Vagina (tissue), 2 donors: ENCODE data around the gene FN1. TPM values are rescaled to one million over a fixed set of nuclear protein-coding genes. Genes with fewer than 3 reads are reported as not detected.

Experiments
- DNase-seq, 2 donors: peaks; one replicate each; pipeline ENCODE4 v3.0.0-alpha.2; 2017; ENCODE audit errors: extremely low spot score in 2 of 2
- H3K27ac ChIP-seq: fragments of 200-600 bp; sonication (generic); one replicate; pipeline ENCODE4 v1.5.1; 2019
- H3K27me3 ChIP-seq: fragments of 200-600 bp; sonication (generic); one replicate; pipeline ENCODE4 v1.5.1; 2019
- H3K36me3 ChIP-seq, 2 donors: fragments of 200-600 bp; sonication (generic); one replicate each; pipeline ENCODE4 v1.5.1; 2017 to 2019
- H3K4me1 ChIP-seq: fragments of 200-600 bp; sonication (generic); one replicate; pipeline ENCODE4 v1.5.1; 2019
- H3K4me3 ChIP-seq, 2 donors: fragments of 200-600 bp; sonication (generic); 1 replicate in 1 of 2; 2 replicates in 1 of 2; pipeline ENCODE4 v1.5.1; 2016 to 2019
- H3K9me3 ChIP-seq: fragments of 200-600 bp; sonication (generic); one replicate; pipeline ENCODE4 v1.5.1; 2019
- POLR2A ChIP-seq, 2 donors: fragments of 450-650 bp; IDR thresholded peaks; one replicate each; pipeline ENCODE4 v1.6.1; 2017; ENCODE audit warnings: antibody characterized with exemption in 2 of 2, mild to moderate bottlenecking in 2 of 2, moderate library complexity in 2 of 2
- POLR2AphosphoS5 ChIP-seq, 2 donors: sonication (generic); formaldehyde crosslinking; IDR thresholded peaks; one replicate each; pipeline ENCODE4 v1.9.0; 2017; ENCODE audit warnings: antibody characterized with exemption in 2 of 2, mild to moderate bottlenecking in 2 of 2, low read depth in 1 of 2; ENCODE audit not compliant: insufficient read depth in 1 of 2
- intact Hi-C: fragments of 100-400 bp; cut with DNase I; formaldehyde crosslinking; loops from one replicate; pipeline ENCODE4 v1.15.1; 2023
- total RNA-seq: library from RNA; depleted of rRNA; stranded (reverse); fragments of >200 nt; gene quantifications from one replicate; pipeline ENCODE4 v1.2.3, GENCODE V29; 2016
- TF ChIP-seq, protein P1 (sequence below), 3 experiments: fragments of 450-650 bp in 2 of 3; fragments of 200-600 bp in 1 of 3; sonication (generic) in 1 of 3; IDR thresholded peaks; one replicate each; pipeline ENCODE4 v1.5.1; 2017 to 2019; ENCODE audit warnings: antibody characterized with exemption in 3 of 3, mild to moderate bottlenecking in 2 of 3, moderate library complexity in 2 of 3

Gene FN1
- total RNA-seq, 1 donor from 2014 or later = 292 TPM

DNA sequence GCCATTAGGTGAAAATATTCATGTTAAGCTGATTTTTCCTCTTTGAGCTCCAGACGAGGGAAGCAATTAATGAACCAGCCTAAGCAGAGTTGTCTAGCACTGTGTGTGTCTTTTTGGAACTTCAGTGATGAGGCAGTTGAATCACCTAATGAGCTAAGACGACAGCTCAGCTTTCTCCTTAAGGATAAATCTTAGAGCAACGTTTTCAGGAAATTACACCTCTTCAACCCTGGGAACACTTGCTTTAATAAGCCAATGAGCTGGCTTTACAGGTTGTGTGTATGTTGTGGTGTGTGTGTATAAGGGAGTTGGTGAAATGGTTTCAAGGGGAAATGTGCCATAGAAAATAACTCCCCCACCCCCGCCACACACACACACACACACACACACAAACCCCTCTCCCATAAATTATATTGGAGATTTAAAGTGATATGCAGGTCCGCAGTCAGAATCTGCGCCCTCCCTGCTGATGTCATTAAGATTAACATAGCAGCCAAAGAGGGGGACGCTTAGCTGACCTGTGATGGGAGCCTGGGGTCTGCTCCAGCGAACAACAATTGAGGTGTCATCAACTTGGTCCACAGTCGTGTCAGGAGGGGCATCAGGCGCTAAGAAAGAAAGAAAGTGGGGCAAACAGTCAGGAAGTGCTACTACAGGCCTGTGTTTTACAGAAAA lies 28.1 kb downstream of the FN1 start:
- Histone ChIP-seq H3K9me3 (no peaks in the 10 kb centered on the region), H3K4me3 (no peak overlapping the region), H3K4me1 (peaks cover 2% of the 10 kb centered on the region), H3K27ac (no peak overlapping the region), H3K27me3 (no peaks in the 10 kb centered on the region), H3K36me3 (peaks cover 0 to 5% of the 10 kb centered on the region in 2 donors)
- TF ChIP-seq POLR2AphosphoS5 (IDR thresholded peaks at IDR 0.05; ENCODE audit: insufficient read depth in 1 of 2, low read depth in 1 of 2) (no peak), POLR2A (IDR thresholded peaks at IDR 0.05) (no peak)
- TF ChIP-seq, protein P1, sequence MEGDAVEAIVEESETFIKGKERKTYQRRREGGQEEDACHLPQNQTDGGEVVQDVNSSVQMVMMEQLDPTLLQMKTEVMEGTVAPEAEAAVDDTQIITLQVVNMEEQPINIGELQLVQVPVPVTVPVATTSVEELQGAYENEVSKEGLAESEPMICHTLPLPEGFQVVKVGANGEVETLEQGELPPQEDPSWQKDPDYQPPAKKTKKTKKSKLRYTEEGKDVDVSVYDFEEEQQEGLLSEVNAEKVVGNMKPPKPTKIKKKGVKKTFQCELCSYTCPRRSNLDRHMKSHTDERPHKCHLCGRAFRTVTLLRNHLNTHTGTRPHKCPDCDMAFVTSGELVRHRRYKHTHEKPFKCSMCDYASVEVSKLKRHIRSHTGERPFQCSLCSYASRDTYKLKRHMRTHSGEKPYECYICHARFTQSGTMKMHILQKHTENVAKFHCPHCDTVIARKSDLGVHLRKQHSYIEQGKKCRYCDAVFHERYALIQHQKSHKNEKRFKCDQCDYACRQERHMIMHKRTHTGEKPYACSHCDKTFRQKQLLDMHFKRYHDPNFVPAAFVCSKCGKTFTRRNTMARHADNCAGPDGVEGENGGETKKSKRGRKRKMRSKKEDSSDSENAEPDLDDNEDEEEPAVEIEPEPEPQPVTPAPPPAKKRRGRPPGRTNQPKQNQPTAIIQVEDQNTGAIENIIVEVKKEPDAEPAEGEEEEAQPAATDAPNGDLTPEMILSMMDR (IDR thresholded peaks at IDR 0.05) = no peak
- DNase-seq = no peak
- intact Hi-C loops = no loop called here

DNA sequence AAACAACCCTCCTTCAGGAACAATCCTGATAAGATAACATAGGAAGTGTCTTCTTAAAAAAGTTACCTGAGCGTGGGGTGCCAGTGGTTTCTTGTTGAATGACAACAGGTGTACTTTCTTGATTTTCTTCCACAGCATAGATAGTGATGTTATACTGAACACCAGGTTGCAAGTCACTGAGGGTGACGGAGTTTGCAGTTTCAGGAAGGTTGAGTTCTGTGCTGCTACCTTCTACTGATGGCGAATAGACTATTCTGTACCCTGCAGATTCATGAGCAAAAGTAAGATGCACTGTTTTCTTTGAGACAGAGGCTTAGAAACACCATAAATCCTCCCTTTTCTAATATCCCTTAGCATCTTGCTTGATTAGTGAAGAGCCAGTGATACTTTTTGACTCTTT lies 28.8 kb downstream of the FN1 start:
- TF ChIP-seq POLR2AphosphoS5 (IDR thresholded peaks at IDR 0.05; ENCODE audit: insufficient read depth in 1 of 2, low read depth in 1 of 2) (no peak), POLR2A (IDR thresholded peaks at IDR 0.05) (no peak)
- TF ChIP-seq, protein P1 (IDR thresholded peaks at IDR 0.05) = no peak
- Histone ChIP-seq H3K27me3 (no peaks in the 10 kb centered on the region), H3K36me3 (peaks cover 0 to 5% of the 10 kb centered on the region in 2 donors)

DNA sequence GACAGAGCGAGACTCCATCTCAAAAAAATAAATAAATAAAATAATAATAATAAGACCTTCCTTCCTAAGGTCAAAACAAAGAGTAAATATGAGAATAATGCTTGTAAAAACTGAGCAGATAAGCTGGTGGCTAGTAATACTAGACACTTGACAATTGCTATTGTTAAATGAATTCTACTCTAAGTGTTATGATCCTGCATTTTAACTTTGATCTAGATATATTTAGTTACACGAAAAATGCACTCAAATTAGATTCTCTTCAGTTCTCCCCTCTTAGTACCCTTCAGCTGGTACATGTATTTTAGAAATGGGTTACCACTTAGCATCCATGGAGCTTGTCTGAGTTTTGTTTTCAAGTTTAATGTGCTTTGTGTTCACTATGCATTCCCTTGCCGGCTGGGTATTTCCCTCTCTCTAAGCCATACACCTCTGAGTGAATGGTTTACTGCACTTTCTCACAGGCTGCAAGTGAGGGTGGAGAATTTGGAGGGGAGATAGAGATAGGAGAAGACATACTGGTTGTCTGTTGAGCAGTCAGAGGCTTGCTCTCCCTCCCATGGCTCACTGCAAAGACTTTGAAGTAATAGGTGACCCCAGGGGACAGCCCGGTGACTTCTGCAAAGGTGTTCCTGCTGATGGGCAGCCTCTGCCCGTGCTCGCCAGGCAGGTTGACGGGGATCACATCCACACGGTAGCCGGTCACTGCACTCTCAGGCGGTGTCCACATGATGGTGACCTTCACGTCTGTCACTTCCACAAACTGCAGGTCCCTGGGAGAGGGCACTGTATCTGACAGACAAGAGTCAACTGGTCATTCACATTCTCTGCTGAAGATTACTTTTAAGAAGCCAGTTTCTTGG lies 29.9 kb downstream of the FN1 start:
- Histone ChIP-seq H3K9me3 (no peaks in the 10 kb centered on the region), H3K4me3 (no peak overlapping the region), H3K4me1 (peaks cover 10% of the 10 kb centered on the region), H3K27me3 (no peaks in the 10 kb centered on the region), H3K27ac (no peak overlapping the region), H3K36me3 (peaks cover 0 to 5% of the 10 kb centered on the region in 2 donors)
- TF ChIP-seq, protein P1 (IDR thresholded peaks at IDR 0.05) = no peak
- TF ChIP-seq POLR2AphosphoS5 (IDR thresholded peaks at IDR 0.05; ENCODE audit: insufficient read depth in 1 of 2, low read depth in 1 of 2) (no peak), POLR2A (IDR thresholded peaks at IDR 0.05) (no peak)
- DNase-seq = no peak
- intact Hi-C loops = no loop called here

More for the DNA sequence above, 28.8 kb downstream of the FN1 start:
- H3K4me3 ChIP-seq = no peak overlapping the region
- peaks cover 8% of the 10 kb centered on the region for H3K4me1 ChIP-seq
- no peaks in the 10 kb centered on the region for H3K9me3 ChIP-seq
- intact Hi-C loops = no loop called here
- DNase-seq = no peak
- H3K27ac ChIP-seq = no peak overlapping the region

DNA sequence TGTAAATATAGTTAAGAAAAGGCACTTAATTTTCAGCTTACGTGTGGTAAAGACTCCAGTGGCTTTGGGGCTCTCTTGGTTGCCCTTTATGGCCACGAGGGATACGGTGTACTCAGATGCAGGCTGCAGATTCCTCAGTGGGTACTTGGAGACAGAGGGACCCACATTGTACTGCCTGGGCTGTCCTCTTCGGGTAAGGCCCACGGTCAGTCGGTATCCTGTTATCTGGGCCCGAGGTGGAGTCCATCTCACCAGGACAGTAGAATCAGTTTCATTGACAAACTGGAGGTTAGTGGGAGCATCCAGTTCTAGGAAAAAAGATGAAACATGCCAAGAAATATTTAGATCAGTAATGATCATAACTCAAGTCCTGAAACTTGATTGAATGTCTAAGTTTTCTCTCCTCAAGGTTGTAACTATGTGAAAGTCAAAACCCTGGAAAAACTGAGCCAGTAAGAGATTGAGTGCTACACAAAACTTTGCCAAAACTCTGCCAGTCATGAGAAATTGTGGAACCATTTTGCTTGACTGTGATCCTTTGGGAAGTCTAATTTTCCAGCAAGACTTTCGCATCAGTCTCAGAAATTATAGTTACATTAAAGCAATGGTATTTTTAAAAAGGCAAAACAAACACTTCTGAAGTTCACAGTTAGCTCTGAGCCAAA lies 31.4 kb downstream of the FN1 start:
- H3K4me1 ChIP-seq = peaks cover 10% of the 10 kb centered on the region
- no peaks in the 10 kb centered on the region for H3K9me3 ChIP-seq
- intact Hi-C loops = no loop called here
- H3K36me3 ChIP-seq = peaks cover 0 to 5% of the 10 kb centered on the region in 2 donors
- no peaks in the 10 kb centered on the region for H3K27me3 ChIP-seq
- TF ChIP-seq POLR2AphosphoS5 (IDR thresholded peaks at IDR 0.05; ENCODE audit: insufficient read depth in 1 of 2, low read depth in 1 of 2) (no peak), POLR2A (IDR thresholded peaks at IDR 0.05) (no peak)
- TF ChIP-seq, protein P1 (IDR thresholded peaks at IDR 0.05) = no peak
- no peak overlapping the region for H3K4me3 ChIP-seq
- no peak for DNase-seq
- H3K27ac ChIP-seq = no peak overlapping the region
